ENCODE data around the gene FNTB. TPM values are rescaled to one million over a fixed set of nuclear protein-coding genes. Genes with fewer than 3 reads are reported as not detected.
A peak's percentile ranks its signal among the peaks of the same experiment; 100 is the strongest.

Gene FNTB
- polyA plus RNA-seq, 1 donor, result 26.2 TPM

GRCh38 chr14:65101631-65102440 is 115.1 kb downstream of the FNTB start:
- peaks cover 13% of the 10 kb centered on the region for H3K4me1 ChIP-seq (ENCODE audit: control insufficient read depth, insufficient read depth, low read length)
- DNase-seq, result no peak
- WGBS (ENCODE audit: insufficient coverage, low lambda C conversion rate), result no CpG with 5 or more reads among the region's 66 CpGs

GRCh38 chr14:65102441-65103149 is 115.9 kb downstream of the FNTB start, which contains the start of gene MAX:
TSS of gene MAX (minus strand) at chr14:65102517. CDS start at chr14:65102339, 178 bp downstream.
- no peaks in the 10 kb centered on the region for H3K9me3 ChIP-seq (ENCODE audit: control insufficient read depth, low read depth, low read length)
- no CpG with 5 or more reads among the region's 61 CpGs for WGBS (ENCODE audit: insufficient coverage, low lambda C conversion rate)
- DNase-seq, result peak; percentile 98 to 99

More at GRCh38 chr14:65101631-65102440, 115.1 kb downstream of the FNTB start:
- H3K9me3 ChIP-seq (ENCODE audit: control insufficient read depth, low read depth, low read length), result no peaks in the 10 kb centered on the region
- H3K36me3 ChIP-seq (ENCODE audit: control insufficient read depth, insufficient read depth, low read length), result peaks cover 9% of the 10 kb centered on the region
- H3K27me3 ChIP-seq (ENCODE audit: control insufficient read depth, insufficient read depth, low read length), result no peaks in the 10 kb centered on the region
- H3K27ac ChIP-seq (ENCODE audit: low read length), result peak overlapping the region; percentile 99
- H3K4me3 ChIP-seq (ENCODE audit: low read length), result peak overlapping the region; percentile 97

GRCh38 chr14:65103150-65103760 is 116.6 kb downstream of the FNTB start:
- peak overlapping the region; percentile 55 for H3K4me3 ChIP-seq (ENCODE audit: low read length)
- H3K9me3 ChIP-seq (ENCODE audit: control insufficient read depth, low read depth, low read length), result no peaks in the 10 kb centered on the region
- H3K4me1 ChIP-seq (ENCODE audit: control insufficient read depth, insufficient read depth, low read length), result peaks cover 8% of the 10 kb centered on the region
- peaks cover under 1% of the 10 kb centered on the region for H3K36me3 ChIP-seq (ENCODE audit: control insufficient read depth, insufficient read depth, low read length)
- H3K27me3 ChIP-seq (ENCODE audit: control insufficient read depth, insufficient read depth, low read length), result no peaks in the 10 kb centered on the region
- WGBS (ENCODE audit: insufficient coverage, low lambda C conversion rate), result no CpG with 5 or more reads among the region's 22 CpGs
- peak in 1 of 2 donors; percentile 45 for DNase-seq
- H3K27ac ChIP-seq (ENCODE audit: low read length), result peak overlapping the region; percentile 63

More at GRCh38 chr14:65102441-65103149, 115.9 kb downstream of the FNTB start, which contains the start of gene MAX:
- Histone ChIP-seq H3K27me3 (ENCODE audit: control insufficient read depth, insufficient read depth, low read length) (no peaks in the 10 kb centered on the region), H3K4me1 (ENCODE audit: control insufficient read depth, insufficient read depth, low read length) (peaks cover 11% of the 10 kb centered on the region), H3K36me3 (ENCODE audit: control insufficient read depth, insufficient read depth, low read length) (peaks cover 4% of the 10 kb centered on the region), H3K4me3 (ENCODE audit: low read length) (peak within 1 kb of the TSS; percentile 97), H3K27ac (ENCODE audit: low read length) (peak within 1 kb of the TSS; percentile 99)

GRCh38 chr14:65104791-65105190 is 118.1 kb downstream of the FNTB start:
- no peak for DNase-seq
- Histone ChIP-seq H3K27me3 (ENCODE audit: control insufficient read depth, insufficient read depth, low read length) (no peaks in the 10 kb centered on the region), H3K27ac (ENCODE audit: low read length) (peak overlapping the region; percentile 16), H3K4me3 (ENCODE audit: low read length) (no peak overlapping the region), H3K9me3 (ENCODE audit: control insufficient read depth, low read depth, low read length) (no peaks in the 10 kb centered on the region), H3K36me3 (ENCODE audit: control insufficient read depth, insufficient read depth, low read length) (no peaks in the 10 kb centered on the region), H3K4me1 (ENCODE audit: control insufficient read depth, insufficient read depth, low read length) (peaks cover 3% of the 10 kb centered on the region)
- WGBS (ENCODE audit: insufficient coverage, low lambda C conversion rate), result no CpG with 5 or more reads among the region's 3 CpGs

- H3K27ac ChIP-seq (ENCODE audit: low read length), result no peak overlapping the region
- 95% methylated on average over 4 of the region's 4 CpGs for WGBS (ENCODE audit: insufficient coverage, low lambda C conversion rate)
- H3K4me1 ChIP-seq (ENCODE audit: control insufficient read depth, insufficient read depth, low read length), result peaks cover 3% of the 10 kb centered on the region
- no peak overlapping the region for H3K4me3 ChIP-seq (ENCODE audit: low read length)
- no peak for DNase-seq
- H3K27me3 ChIP-seq (ENCODE audit: control insufficient read depth, insufficient read depth, low read length), result no peaks in the 10 kb centered on the region
- H3K36me3 ChIP-seq (ENCODE audit: control insufficient read depth, insufficient read depth, low read length), result no peaks in the 10 kb centered on the region
- no peaks in the 10 kb centered on the region for H3K9me3 ChIP-seq (ENCODE audit: control insufficient read depth, low read depth, low read length)
Measured at GRCh38 chr14:65106316-65106715, 119.6 kb downstream of the FNTB start.

GRCh38 chr14:65106736-65107135 is 120.0 kb downstream of the FNTB start:
- no peak for DNase-seq
- H3K4me1 ChIP-seq (ENCODE audit: control insufficient read depth, insufficient read depth, low read length), result peaks cover 3% of the 10 kb centered on the region
- no peaks in the 10 kb centered on the region for H3K36me3 ChIP-seq (ENCODE audit: control insufficient read depth, insufficient read depth, low read length)
- WGBS (ENCODE audit: insufficient coverage, low lambda C conversion rate), result no CpG with 5 or more reads among the region's 1 CpG
- H3K4me3 ChIP-seq (ENCODE audit: low read length), result no peak overlapping the region
- no peak overlapping the region for H3K27ac ChIP-seq (ENCODE audit: low read length)
- H3K27me3 ChIP-seq (ENCODE audit: control insufficient read depth, insufficient read depth, low read length), result no peaks in the 10 kb centered on the region
- H3K9me3 ChIP-seq (ENCODE audit: control insufficient read depth, low read depth, low read length), result no peaks in the 10 kb centered on the region

GRCh38 chr14:65107200-65107599 is 120.5 kb downstream of the FNTB start:
- Histone ChIP-seq H3K27ac (ENCODE audit: low read length) (no peak overlapping the region), H3K27me3 (ENCODE audit: control insufficient read depth, insufficient read depth, low read length) (no peaks in the 10 kb centered on the region), H3K36me3 (ENCODE audit: control insufficient read depth, insufficient read depth, low read length) (no peaks in the 10 kb centered on the region), H3K9me3 (ENCODE audit: control insufficient read depth, low read depth, low read length) (no peaks in the 10 kb centered on the region), H3K4me3 (ENCODE audit: low read length) (no peak overlapping the region), H3K4me1 (ENCODE audit: control insufficient read depth, insufficient read depth, low read length) (peaks cover 3% of the 10 kb centered on the region)
- no CpG with 5 or more reads among the region's 1 CpG for WGBS (ENCODE audit: insufficient coverage, low lambda C conversion rate)
- no peak for DNase-seq

GRCh38 chr14:65109357-65109756 is 122.7 kb downstream of the FNTB start:
- H3K4me1 ChIP-seq (ENCODE audit: control insufficient read depth, insufficient read depth, low read length), result peaks cover 3% of the 10 kb centered on the region
- H3K36me3 ChIP-seq (ENCODE audit: control insufficient read depth, insufficient read depth, low read length), result no peaks in the 10 kb centered on the region
- no peaks in the 10 kb centered on the region for H3K9me3 ChIP-seq (ENCODE audit: control insufficient read depth, low read depth, low read length)
- H3K27me3 ChIP-seq (ENCODE audit: control insufficient read depth, insufficient read depth, low read length), result no peaks in the 10 kb centered on the region
- DNase-seq, result no peak
- H3K27ac ChIP-seq (ENCODE audit: low read length), result no peak overlapping the region
- WGBS (ENCODE audit: insufficient coverage, low lambda C conversion rate), result 88% methylated on average over 3 of the region's 4 CpGs
- no peak overlapping the region for H3K4me3 ChIP-seq (ENCODE audit: low read length)

GRCh38 chr14:65110525-65110924 is 123.8 kb downstream of the FNTB start:
- Histone ChIP-seq H3K9me3 (ENCODE audit: control insufficient read depth, low read depth, low read length) (no peaks in the 10 kb centered on the region), H3K27ac (ENCODE audit: low read length) (no peak overlapping the region), H3K4me1 (ENCODE audit: control insufficient read depth, insufficient read depth, low read length) (no peaks in the 10 kb centered on the region), H3K27me3 (ENCODE audit: control insufficient read depth, insufficient read depth, low read length) (no peaks in the 10 kb centered on the region), H3K36me3 (ENCODE audit: control insufficient read depth, insufficient read depth, low read length) (no peaks in the 10 kb centered on the region), H3K4me3 (ENCODE audit: low read length) (no peak overlapping the region)
- WGBS (ENCODE audit: insufficient coverage, low lambda C conversion rate), result no CpG with 5 or more reads among the region's 5 CpGs
- DNase-seq, result no peak
